Stimulated activated naive CD8-positive, alpha-beta T cell treated with anti-CD3 and anti-CD28 coated beads, Interleukin-15, amount 100 ng/mL, for 72 hours (primary cell): ENCODE measurements around the gene SACS.

Experiments
- ATAC-seq: fragments of 150-1000 bp; cut with Tn5 transposase; 2 replicates; pipeline ENCODE4 v1.10.0; 2021; ENCODE audit warnings: mild to moderate bottlenecking, moderate library complexity
- DNase-seq, 2 donors: peaks; one replicate each; pipeline ENCODE4 v3.0.0; 2021 to 2022
- H3K27ac Mint-ChIP-seq, 2 donors: one replicate each; pipeline ENCODE4 v1.8.0; 2022; ENCODE audit warnings: mild to moderate bottlenecking in 2 of 2, mixed read lengths in 2 of 2, moderate library complexity in 2 of 2
- H3K27me3 Mint-ChIP-seq: one replicate; pipeline ENCODE4 v1.8.0; 2022; ENCODE audit warnings: mixed read lengths
- H3K4me1 Mint-ChIP-seq: one replicate; pipeline ENCODE4 v1.8.0; 2022; ENCODE audit warnings: mild to moderate bottlenecking, mixed read lengths
- H3K4me3 Mint-ChIP-seq, 2 donors: one replicate each; pipeline ENCODE4 v1.8.0; 2022; ENCODE audit warnings: mild to moderate bottlenecking in 2 of 2, mixed read lengths in 2 of 2, moderate library complexity in 1 of 2
- H3K9me3 Mint-ChIP-seq, 2 donors: one replicate each; pipeline ENCODE4 v1.8.0; 2022; ENCODE audit warnings: mixed read lengths in 2 of 2

SACS gene

GRCh38 chr13:23359882-23360281 is 73.6 kb downstream of the SACS start:
- no peak overlapping the region for H3K4me3 Mint-ChIP-seq
- no peak overlapping the region for H3K27ac Mint-ChIP-seq
- no peak for DNase-seq
- no peaks in the 10 kb centered on the region for H3K9me3 Mint-ChIP-seq
- H3K27me3 Mint-ChIP-seq, result no peaks in the 10 kb centered on the region
- H3K4me1 Mint-ChIP-seq, result peaks cover 13% of the 10 kb centered on the region
- ATAC-seq, result no peak

- no peak for ATAC-seq
- Mint-ChIP-seq H3K4me3 (no peak overlapping the region), H3K27ac (no peak overlapping the region), H3K27me3 (no peaks in the 10 kb centered on the region), H3K9me3 (no peaks in the 10 kb centered on the region), H3K4me1 (peaks cover 13% of the 10 kb centered on the region)
- DNase-seq, result no peak
Observed at GRCh38 chr13:23357349-23357748, 76.2 kb downstream of the SACS start.

- H3K27me3 Mint-ChIP-seq, result no peaks in the 10 kb centered on the region
Observed at GRCh38 chr13:23356368-23356767, 77.1 kb downstream of the SACS start.

GRCh38 chr13:23354520-23354919 is 79.0 kb downstream of the SACS start:
- no peak for ATAC-seq
- H3K4me1 Mint-ChIP-seq, result peaks cover 5% of the 10 kb centered on the region
- no peak for DNase-seq
- no peak overlapping the region for H3K4me3 Mint-ChIP-seq
- H3K9me3 Mint-ChIP-seq, result peaks cover 0 to 7% of the 10 kb centered on the region in 2 donors
- H3K27me3 Mint-ChIP-seq, result no peaks in the 10 kb centered on the region
- H3K27ac Mint-ChIP-seq, result no peak overlapping the region

More at GRCh38 chr13:23356368-23356767, 77.1 kb downstream of the SACS start:
- Mint-ChIP-seq H3K27ac (no peak overlapping the region), H3K9me3 (no peaks in the 10 kb centered on the region), H3K4me1 (peaks cover 8% of the 10 kb centered on the region), H3K4me3 (no peak overlapping the region)
- DNase-seq (no peak), ATAC-seq (no peak)

GRCh38 chr13:23352161-23352560 is 81.3 kb downstream of the SACS start:
- Mint-ChIP-seq H3K4me1 (peaks cover 5% of the 10 kb centered on the region), H3K27me3 (no peaks in the 10 kb centered on the region), H3K9me3 (peaks cover 9 to 11% of the 10 kb centered on the region in 2 donors), H3K4me3 (no peak overlapping the region), H3K27ac (no peak overlapping the region)
- ATAC-seq (no peak), DNase-seq (no peak)

- H3K9me3 Mint-ChIP-seq, result peaks cover 9 to 11% of the 10 kb centered on the region in 2 donors
- peaks cover 5% of the 10 kb centered on the region for H3K4me1 Mint-ChIP-seq
- no peak overlapping the region for H3K4me3 Mint-ChIP-seq
- no peak for DNase-seq
- H3K27ac Mint-ChIP-seq, result peak overlapping the region in 1 of 2 donors; percentile 53
- no peaks in the 10 kb centered on the region for H3K27me3 Mint-ChIP-seq
- ATAC-seq, result no peak
Observed at GRCh38 chr13:23350009-23350408, 83.5 kb downstream of the SACS start.

GRCh38 chr13:23349161-23349897 is 84.2 kb downstream of the SACS start:
- no peaks in the 10 kb centered on the region for H3K27me3 Mint-ChIP-seq
- peaks cover 5% of the 10 kb centered on the region for H3K4me1 Mint-ChIP-seq
- H3K9me3 Mint-ChIP-seq, result peaks cover 9 to 11% of the 10 kb centered on the region in 2 donors
- H3K4me3 Mint-ChIP-seq, result no peak overlapping the region
- H3K27ac Mint-ChIP-seq, result no peak overlapping the region
- ATAC-seq (no peak), DNase-seq (no peak)

- no peak for DNase-seq
- Mint-ChIP-seq H3K27me3 (no peaks in the 10 kb centered on the region), H3K9me3 (peaks cover 9 to 11% of the 10 kb centered on the region in 2 donors), H3K4me1 (peaks cover 5% of the 10 kb centered on the region), H3K4me3 (no peak overlapping the region), H3K27ac (peak overlapping the region in 1 of 2 donors; percentile 44)
- no peak for ATAC-seq
Observed at GRCh38 chr13:23348262-23349127, 85.0 kb downstream of the SACS start.

GRCh38 chr13:23347601-23348000 is 85.9 kb downstream of the SACS start:
- H3K27ac Mint-ChIP-seq, result no peak overlapping the region
- peaks cover 9 to 11% of the 10 kb centered on the region in 2 donors for H3K9me3 Mint-ChIP-seq
- peaks cover 5% of the 10 kb centered on the region for H3K4me1 Mint-ChIP-seq
- DNase-seq, result no peak
- H3K27me3 Mint-ChIP-seq, result no peaks in the 10 kb centered on the region
- H3K4me3 Mint-ChIP-seq, result no peak overlapping the region
- no peak for ATAC-seq

GRCh38 chr13:23344931-23345595 is 88.4 kb downstream of the SACS start:
- Mint-ChIP-seq H3K27ac (no peak overlapping the region), H3K4me3 (no peak overlapping the region), H3K27me3 (no peaks in the 10 kb centered on the region), H3K4me1 (no peaks in the 10 kb centered on the region), H3K9me3 (peaks cover 7 to 11% of the 10 kb centered on the region in 2 donors)
- ATAC-seq (no peak), DNase-seq (no peak)

GRCh38 chr13:23339225-23339624 is 94.3 kb downstream of the SACS start:
- no peak for DNase-seq
- H3K9me3 Mint-ChIP-seq, result peaks cover 13 to 28% of the 10 kb centered on the region in 2 donors
- H3K27ac Mint-ChIP-seq, result no peak overlapping the region
- H3K27me3 Mint-ChIP-seq, result no peaks in the 10 kb centered on the region
- ATAC-seq, result no peak
- H3K4me1 Mint-ChIP-seq, result no peaks in the 10 kb centered on the region
- no peak overlapping the region for H3K4me3 Mint-ChIP-seq

- Mint-ChIP-seq H3K9me3 (peaks cover 25 to 56% of the 10 kb centered on the region in 2 donors), H3K27ac (no peak overlapping the region), H3K4me3 (no peak overlapping the region), H3K4me1 (no peaks in the 10 kb centered on the region), H3K27me3 (no peaks in the 10 kb centered on the region)
- DNase-seq (no peak), ATAC-seq (no peak)
Observed at GRCh38 chr13:23330356-23330755, 103.1 kb downstream of the SACS start.

GRCh38 chr13:23325191-23325590 is 108.3 kb downstream of the SACS start:
- no peak for DNase-seq
- peaks cover 16% of the 10 kb centered on the region for H3K27me3 Mint-ChIP-seq
- H3K27ac Mint-ChIP-seq, result no peak overlapping the region
- H3K9me3 Mint-ChIP-seq, result peaks cover 0 to 15% of the 10 kb centered on the region in 2 donors
- H3K4me3 Mint-ChIP-seq, result no peak overlapping the region
- no peak for ATAC-seq
- H3K4me1 Mint-ChIP-seq, result peaks cover 28% of the 10 kb centered on the region

GRCh38 chr13:23323946-23324709 is 109.4 kb downstream of the SACS start:
- H3K27ac Mint-ChIP-seq, result no peak overlapping the region
- DNase-seq (no peak), ATAC-seq (no peak)
- H3K4me1 Mint-ChIP-seq, result peaks cover 35% of the 10 kb centered on the region
- H3K27me3 Mint-ChIP-seq, result peaks cover 19% of the 10 kb centered on the region
- no peak overlapping the region for H3K4me3 Mint-ChIP-seq
- H3K9me3 Mint-ChIP-seq, result peaks cover 0 to 7% of the 10 kb centered on the region in 2 donors
